Ureter (tissue), 1 donor: Measurements from ENCODE around the gene TNFRSF25. TPM values are rescaled to one million over a fixed set of nuclear protein-coding genes. Genes with fewer than 3 reads are reported as not detected.

ENCODE experiments used
- DNase-seq: peaks from one replicate; pipeline ENCODE4 v3.0.0-alpha.2; 2020; ENCODE audit warnings: low spot score
- total RNA-seq: library from RNA; stranded (reverse); gene quantifications from one replicate; pipeline ENCODE4 v1.2.4, GENCODE V29; 2023
- donor health status: DM: yes; HTN: yes; CAD: no.

Gene TNFRSF25
- total RNA-seq, 1 donor from 2014 or later = 17.1 TPM

GRCh38 chr1:6487804-6488484, 22.0 kb upstream of the TNFRSF25 start:
- DNase-seq = no peak

GRCh38 chr1:6486433-6487011, 20.5 kb upstream of the TNFRSF25 start:
- peak; percentile 89 for DNase-seq

DNA sequence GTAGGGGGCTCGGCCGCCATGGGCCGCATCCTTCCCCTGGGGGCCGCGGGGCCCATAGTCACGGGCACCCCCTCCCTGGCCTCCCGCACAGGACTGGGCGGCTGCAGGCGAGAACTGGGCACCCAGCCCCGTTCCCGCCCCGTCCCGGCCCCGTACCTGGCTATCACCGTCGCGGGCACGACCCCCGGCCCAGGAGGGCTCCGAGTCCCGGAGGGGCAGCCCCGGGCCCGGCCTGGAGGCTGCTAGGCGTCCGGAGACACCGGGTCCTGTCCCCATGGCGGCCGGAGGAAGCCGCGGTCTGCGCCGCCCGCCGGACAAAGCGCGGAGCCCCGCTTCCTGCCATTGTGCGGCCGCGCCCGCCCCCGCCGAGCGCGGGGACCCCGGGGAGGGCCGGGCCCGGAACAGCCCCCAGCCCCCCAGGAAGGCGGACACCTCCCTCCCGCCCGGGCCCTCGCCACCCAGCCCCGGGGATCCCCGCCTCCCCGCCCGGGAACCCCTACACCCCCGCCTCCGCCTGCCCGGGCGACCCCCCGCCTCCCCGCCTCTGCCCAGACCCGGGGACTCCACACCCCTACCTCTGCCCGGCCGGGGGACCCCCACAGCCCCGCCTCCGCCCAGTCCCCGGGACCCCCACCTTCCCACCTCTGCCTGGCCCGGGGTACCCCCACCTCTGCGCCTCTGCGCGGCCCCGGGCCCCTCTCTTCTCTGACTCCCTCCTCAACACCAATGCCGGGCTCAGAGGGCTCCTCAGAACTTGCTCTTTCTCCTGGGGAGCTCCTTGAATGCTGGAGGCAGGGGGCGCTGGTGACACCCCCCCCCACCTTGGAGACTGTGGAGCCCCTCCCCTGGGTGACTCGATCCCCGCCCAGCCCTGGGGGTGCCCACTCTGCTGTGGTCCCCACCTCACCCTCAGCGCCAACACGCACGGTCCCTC, 19.5 kb upstream of the TNFRSF25 start:
- DNase-seq = no peak

- no peak for DNase-seq
Observed at GRCh38 chr1:6484826-6485167, 18.8 kb upstream of the TNFRSF25 start.

GRCh38 chr1:6483761-6484117, 17.8 kb upstream of the TNFRSF25 start:
- DNase-seq = no peak

DNA sequence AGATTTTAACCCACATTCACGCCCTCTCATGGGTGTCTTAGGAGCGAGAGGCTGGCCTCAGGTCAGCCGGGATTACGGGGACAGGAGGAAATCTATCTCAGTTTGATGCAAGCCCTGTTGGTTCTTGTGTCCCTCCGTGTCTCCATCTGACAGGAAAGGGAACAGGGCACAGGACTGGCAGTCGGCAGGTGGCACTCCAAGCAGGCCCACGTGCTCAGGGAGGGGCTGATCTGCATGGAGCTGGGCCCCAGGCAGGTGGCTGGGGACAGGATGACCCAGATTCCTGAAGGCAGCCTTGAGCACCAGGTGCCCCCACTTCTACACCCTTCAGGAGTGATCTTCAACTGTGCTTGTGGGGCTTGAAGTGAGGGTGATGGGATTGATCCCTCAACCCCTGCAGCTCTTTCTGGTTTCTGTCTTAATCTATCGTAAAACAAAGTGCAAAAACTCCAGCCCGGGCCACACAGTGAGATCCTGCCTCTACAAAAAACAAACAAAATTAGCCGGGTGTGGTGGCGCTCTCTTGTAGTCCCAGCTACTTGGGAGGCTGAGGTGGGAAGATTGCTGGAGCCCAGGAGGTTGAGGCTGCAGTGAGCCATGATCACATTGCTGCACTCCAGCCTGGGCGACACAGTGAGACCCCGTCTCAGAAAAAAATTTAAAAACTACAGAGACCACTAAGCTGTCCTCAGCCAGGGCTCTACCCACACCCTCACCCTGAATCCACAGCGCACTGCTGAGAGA, 17.2 kb upstream of the TNFRSF25 start:
- no peak for DNase-seq

GRCh38 chr1:6481820-6482219, 15.8 kb upstream of the TNFRSF25 start:
- no peak for DNase-seq

DNA sequence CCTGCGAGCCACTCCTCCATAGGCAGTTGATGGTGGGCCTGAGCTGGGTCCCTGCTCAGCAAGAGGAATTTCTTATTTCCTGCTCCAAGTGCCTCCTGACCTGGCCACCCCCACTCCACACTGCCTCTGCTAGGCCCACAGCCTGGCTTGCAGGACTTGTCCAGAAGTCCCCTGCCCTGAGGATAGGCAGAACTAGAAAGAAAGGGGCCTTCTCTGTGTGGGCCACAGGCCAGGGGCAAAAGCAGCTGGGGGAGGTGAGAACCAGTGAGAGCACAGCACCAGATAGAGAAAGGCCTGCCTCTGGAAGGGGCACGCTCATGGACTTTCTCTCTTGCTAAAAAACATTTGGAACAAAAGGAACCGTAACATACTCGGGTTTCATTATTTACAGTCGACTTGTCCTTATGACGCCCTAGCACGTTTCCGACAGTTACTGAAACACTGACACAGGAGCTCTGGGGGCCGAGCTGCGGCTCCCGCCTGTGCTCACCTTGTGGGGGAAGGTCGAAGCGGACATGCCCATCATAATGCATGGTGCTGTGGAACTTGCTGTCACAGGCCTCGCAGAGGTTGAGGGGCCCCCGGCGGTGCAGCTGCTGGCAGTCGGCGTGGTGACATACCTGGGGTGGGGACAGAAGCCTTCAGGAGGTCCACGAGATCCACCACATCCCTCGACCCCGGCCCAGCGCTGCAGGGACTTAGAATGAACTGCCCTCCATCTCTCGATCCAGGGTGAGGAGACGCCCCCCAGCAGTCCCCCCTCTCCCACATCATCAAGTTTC, 11.3 kb upstream of the TNFRSF25 start:
- DNase-seq = no peak

- no peak for DNase-seq
Observed at GRCh38 chr1:6476483-6476882, 10.5 kb upstream of the TNFRSF25 start.

GRCh38 chr1:6475381-6476133, 9.6 kb upstream of the TNFRSF25 start:
- no peak for DNase-seq

DNA sequence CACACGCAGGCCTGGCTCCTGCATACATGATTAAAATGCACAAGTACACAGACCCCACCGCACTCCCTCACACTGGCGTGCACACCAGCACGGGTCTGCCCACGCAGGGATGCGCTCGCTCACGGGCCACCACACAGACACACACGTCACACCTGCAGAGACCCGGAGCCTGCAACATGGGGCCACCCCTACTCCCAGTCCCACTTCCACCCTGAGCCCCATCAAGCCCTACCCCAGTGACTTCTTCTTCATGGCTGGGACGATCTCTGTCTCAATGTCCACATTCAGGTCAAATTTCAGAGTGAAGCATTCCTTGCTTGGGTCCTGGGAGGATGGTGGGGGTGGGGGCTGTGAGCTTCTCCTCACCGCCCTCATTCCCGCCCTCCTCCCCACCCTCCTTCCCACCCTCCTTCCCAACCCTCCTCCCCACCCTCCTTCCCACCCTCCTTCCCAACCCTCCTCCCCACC, 8.9 kb upstream of the TNFRSF25 start:
- DNase-seq = no peak

DNA sequence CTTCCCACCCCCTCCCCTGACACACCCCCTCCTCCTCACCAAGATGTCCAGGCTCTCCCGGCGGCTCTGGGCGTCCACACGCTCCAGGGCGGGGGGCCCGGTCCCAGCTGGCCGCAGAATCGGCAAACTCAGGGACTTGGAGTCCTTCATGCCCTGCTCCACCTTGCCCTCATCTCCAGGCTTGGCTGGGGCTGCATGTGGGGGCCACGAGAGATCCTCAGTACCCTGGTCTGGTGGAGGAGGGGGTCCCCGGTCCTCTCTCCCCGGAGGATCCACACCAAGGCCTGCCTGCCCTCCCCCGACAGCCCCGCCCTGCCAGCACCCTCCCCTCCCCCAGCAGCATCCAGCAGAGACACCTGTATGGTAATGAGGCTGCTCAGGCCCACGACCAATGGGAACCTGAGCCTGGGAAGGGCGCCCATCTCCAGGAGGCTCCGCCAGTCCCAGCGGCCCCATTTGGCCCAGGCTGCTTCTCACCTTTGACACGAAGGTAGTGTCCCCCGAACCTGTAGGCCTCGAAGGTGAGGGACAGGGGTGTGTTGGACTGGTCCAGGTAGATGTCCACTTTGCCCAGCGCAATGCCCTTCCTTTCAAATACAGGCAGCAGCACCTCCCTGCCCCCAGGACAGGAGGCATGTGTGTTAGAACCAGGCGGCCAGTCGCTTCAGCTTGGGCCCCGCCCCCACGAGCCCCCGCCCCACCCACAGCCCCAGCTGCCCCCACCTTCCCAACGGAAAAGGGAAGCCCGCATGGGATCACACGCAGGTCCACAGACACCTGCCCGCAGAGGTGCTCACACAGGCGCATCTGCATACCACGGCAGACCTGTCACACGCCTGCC, 8.2 kb upstream of the TNFRSF25 start:
- no peak for DNase-seq

GRCh38 chr1:6473156-6473555, 7.2 kb upstream of the TNFRSF25 start:
- no peak for DNase-seq

GRCh38 chr1:6472391-6472790, 6.4 kb upstream of the TNFRSF25 start:
- DNase-seq = no peak

GRCh38 chr1:6471970-6472368, 6.0 kb upstream of the TNFRSF25 start:
- DNase-seq = peak; percentile 88

- peak; percentile 85 for DNase-seq
Observed at GRCh38 chr1:6471086-6471969, 5.4 kb upstream of the TNFRSF25 start.

DNA sequence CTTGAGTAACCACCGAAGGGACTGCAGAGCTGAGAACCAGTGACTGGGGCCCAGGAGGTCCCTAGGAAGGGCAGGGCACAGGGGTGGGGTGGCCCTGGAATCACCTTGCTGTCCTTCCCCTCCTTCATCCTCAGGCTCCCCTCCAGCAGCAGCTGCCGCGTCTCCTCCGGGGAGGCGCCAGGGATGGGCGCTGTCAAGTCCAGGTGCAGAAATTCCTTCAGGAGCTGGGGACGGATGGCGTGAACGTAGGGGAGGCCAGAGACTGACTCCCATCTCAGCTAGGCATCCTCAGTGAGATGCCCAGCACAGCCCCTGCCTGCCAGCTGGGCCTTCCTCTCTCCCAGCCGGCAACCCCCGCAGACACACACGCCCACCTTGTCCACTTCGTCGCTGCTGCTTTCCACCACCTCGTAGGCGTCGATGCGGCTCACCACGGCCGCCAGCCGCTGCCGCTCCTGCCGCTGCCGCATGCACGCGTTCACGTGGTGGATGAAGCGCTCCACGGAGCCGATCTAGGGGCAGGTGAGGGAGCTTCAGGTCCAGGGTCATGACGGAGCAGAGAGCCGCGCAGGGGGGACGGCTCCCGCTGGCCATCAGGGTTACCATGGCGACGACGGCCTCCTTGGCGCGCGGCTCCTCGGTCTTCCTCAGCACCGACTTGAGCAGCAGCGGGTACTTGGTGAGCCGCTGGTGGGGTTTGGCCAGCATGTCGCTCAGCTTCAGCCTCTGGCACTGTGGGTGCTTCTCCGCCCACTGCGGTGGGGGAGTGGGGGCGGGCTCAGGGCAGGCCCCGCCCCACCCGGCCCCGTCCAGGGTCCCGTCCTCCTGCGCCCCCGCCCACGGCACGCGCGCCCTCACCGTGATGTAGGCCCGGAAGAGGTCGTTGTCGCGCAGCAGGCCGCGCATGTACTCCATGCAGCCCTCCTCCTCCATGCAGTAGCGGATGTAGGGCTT, 4.4 kb upstream of the TNFRSF25 start:
- DNase-seq = no peak
